Mammary epithelial cell (primary cell): ENCODE measurements around the gene OR52E8.

Source experiments
- EZH2 ChIP-seq: IDR thresholded peaks from 2 replicates; pipeline ENCODE4 v1.6.1; 2012; ENCODE audit warnings: low read length, inconsistent platforms, borderline replicate concordance
- TF ChIP-seq, protein P1 (sequence below), 2 donors: IDR thresholded peaks in 1 of 2; conservative IDR thresholded peaks in 1 of 2; 2 replicates each; pipeline ENCODE4 v1.5.1; 2011 to 2012; ENCODE audit warnings: inconsistent platforms in 2 of 2, low read length in 2 of 2, mild to moderate bottlenecking in 2 of 2, control low read depth in 1 of 2, low read depth in 1 of 2; ENCODE audit not compliant: insufficient read depth in 1 of 2; ENCODE audit errors: extremely low read depth in 1 of 2

- TF ChIP-seq, protein P1, sequence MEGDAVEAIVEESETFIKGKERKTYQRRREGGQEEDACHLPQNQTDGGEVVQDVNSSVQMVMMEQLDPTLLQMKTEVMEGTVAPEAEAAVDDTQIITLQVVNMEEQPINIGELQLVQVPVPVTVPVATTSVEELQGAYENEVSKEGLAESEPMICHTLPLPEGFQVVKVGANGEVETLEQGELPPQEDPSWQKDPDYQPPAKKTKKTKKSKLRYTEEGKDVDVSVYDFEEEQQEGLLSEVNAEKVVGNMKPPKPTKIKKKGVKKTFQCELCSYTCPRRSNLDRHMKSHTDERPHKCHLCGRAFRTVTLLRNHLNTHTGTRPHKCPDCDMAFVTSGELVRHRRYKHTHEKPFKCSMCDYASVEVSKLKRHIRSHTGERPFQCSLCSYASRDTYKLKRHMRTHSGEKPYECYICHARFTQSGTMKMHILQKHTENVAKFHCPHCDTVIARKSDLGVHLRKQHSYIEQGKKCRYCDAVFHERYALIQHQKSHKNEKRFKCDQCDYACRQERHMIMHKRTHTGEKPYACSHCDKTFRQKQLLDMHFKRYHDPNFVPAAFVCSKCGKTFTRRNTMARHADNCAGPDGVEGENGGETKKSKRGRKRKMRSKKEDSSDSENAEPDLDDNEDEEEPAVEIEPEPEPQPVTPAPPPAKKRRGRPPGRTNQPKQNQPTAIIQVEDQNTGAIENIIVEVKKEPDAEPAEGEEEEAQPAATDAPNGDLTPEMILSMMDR (conservative IDR thresholded peaks at IDR 0.05 in 1 of 2, IDR thresholded peaks at IDR 0.05 in 1 of 2; ENCODE audit: extremely low read depth in 1 of 2, insufficient read depth in 1 of 2, low read depth in 1 of 2, low read length in 2 of 2), result no peak
- TF ChIP-seq EZH2, result no peak
Observed at GRCh38 chr11:5857590-5857989, at the start of gene OR52E8.
